Parietal lobe (tissue), 2 donors: Measurements from ENCODE around the gene ZNF74. TPM values are rescaled to one million over a fixed set of nuclear protein-coding genes. Genes with fewer than 3 reads are reported as not detected.

Source experiments
- small RNA-seq: library from RNA; depleted of rRNA; stranded (forward); fragments of <200 nt; gene quantifications from one replicate; pipeline ENCODE3, GENCODE V24; 2014; ENCODE audit warnings: low replicate concordance
- total RNA-seq: library from RNA; depleted of rRNA; stranded (reverse); fragments of >200 nt; gene quantifications from one replicate; pipeline ENCODE4 v1.2.3, GENCODE V29; 2014

Gene ZNF74
- 58.5 TPM for total RNA-seq

DNA sequence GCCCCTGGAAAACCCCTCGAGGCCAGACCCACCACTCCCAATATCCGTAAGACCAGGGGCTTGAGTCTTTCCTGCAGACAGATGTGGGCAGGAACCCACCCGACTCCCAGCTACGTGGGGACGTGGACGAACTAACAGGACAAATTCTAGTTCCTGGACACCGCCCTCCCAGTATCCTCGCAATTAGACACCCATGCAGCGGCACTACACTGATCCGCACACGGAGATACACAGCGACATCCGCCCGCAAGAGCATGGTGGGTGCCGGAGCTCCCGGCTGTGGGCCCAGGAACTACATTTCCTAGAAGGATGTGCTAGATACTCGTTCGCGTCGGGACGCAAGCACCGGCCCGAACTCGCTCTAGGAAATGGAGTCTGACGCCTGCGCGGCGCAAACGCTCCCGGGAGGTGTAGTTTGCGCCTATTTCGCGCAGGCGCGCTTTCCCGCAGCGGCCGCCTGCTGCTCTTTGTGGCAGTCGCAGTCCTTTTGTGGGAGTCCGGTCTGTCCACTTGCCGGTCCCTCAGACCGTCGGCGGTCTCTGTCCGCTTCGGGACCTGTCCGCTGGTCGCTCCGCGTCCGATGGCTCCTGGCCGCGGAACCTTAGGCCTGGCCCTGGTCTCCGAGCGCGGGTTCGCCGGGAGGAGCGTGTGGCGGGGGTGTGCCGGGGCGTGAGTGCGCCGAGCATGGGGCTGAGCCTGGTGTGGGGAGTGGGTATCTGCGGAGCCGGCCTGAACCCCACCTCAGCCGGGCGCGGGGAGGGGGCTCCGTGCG is at the start of gene ZNF74:
TSS of gene ZNF74 (plus strand) at position 447 of the 772 bp plus-strand sequence. CDS start 478 bp downstream, outside the sequence.

DNA sequence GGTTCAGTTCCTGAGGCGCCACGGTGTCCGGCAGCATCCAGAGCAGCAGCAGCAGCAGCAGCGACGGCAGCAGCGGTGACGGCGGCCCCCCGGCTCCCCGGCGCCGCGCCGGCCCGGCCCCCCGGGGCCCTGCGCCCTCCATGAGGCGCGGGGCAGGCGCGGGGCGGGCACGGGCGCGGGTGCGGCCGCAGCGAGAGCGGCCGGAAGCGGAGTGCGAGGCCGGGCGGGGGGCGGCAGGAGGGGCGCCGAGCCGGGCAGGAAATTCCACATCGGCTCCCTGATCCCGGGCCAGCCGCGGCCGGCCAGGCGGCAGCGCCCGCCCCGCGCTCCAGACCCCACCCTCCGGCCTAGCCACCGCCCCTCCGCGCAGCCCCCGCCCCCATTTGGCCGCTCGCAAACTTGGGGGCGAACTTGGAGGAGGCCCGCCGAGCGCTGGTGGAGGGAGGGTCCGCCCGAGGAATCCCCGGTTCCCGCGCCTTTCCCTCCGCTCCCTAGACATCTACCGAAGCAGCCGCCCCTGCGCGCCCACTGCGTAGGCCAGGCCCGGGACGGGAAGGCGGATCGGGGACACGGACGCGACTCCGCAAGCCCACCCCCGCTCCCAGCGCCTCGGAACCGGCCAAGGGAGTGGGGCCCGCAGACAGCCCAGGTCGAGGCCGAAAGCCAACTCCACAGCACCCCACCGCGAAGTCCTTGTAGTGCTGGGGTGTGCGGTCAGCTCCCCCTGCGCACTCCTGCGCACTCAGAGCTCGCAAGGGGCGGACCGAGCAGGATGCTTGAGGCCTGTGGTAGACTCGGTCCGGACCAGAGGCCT is 43.9 kb downstream of the ZNF74 start, which contains the start of gene SCARF2:
TSS of gene SCARF2 (minus strand) at position 213 of the 814 bp plus-strand sequence. CDS start at position 142, 71 bp downstream.

Small RNA genes within 50 kb of the gene (small RNA-seq; reads per million reads assigned to genes)
- not detected for gene RNU6-225P

Other genes starting within 250 kb of the ZNF74 start
- gene CCDC188, start 243.1 kb upstream of the ZNF74 start, total RNA-seq: 1.3 TPM
- gene RTN4R, start 125.8 kb upstream of the ZNF74 start, total RNA-seq: 14.7 TPM
- 30.7 TPM for gene DGCR6L, start 74.1 kb upstream of the ZNF74 start, total RNA-seq
- 1.6 TPM for gene SCARF2, start 43.7 kb downstream of the ZNF74 start, total RNA-seq
- 75.1 TPM for gene KLHL22, start 101.6 kb downstream of the ZNF74 start, total RNA-seq
- gene MED15, start 113.5 kb downstream of the ZNF74 start, total RNA-seq: 35.4 TPM